Stimulated activated CD8-positive, alpha-beta memory T cell treated with anti-CD3 and anti-CD28 coated beads, Interleukin-12 subunit alpha, Interleukin-12 subunit beta, amount 100 ng/mL, for 24 hours (primary cell): ENCODE results near the gene NAPA.
"Not testable (repeated sequence)": the region's sequence is repeated elsewhere in the genome, so short reads cannot be mapped to it uniquely, and the experiment has no call there.

Experiments used
- DNase-seq: peaks from one replicate; pipeline ENCODE4 v3.0.0-alpha.2; 2020; ENCODE audit errors: extremely low read depth

NAPA gene

DNA sequence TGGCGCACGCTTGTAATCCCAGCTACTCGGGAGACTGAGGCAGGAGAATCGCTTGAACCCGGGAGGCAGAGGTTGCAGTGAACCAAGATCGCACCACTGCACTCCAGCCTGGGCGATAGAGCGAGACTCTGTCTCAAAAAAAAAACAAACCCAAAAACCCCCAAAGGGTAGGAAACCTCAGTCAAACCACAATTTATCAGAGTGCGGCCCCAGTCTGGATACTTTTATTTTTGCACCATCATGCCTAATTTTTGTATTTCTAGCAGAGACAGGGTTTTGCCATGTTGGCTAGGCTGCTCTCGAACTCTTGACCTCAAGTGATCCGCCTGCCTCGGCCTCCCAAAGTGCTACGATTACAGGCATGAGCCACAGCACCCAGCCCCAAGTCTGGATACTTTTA lies 28.6 kb downstream of the NAPA start:
- not testable (repeated sequence) for DNase-seq

DNA sequence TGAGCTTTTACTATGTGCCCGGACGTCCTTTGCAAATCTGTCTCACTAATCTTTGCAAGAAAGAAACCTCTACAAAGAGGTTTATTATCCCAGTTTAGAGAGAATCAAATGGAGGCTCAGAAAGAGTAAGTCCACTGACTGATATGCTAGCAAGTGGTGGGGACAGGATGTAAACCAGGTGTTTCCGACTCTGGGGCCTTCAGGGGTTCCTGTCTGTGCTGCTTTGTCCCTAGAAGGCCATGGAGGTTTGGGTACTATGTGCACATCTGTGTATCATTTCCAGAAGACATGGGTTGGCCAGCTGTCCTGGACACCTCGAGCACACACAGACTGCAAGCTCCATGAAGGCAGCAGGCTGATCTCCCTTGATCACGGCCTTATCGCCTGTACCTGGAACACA lies 29.7 kb downstream of the NAPA start:
- no peak for DNase-seq

DNA sequence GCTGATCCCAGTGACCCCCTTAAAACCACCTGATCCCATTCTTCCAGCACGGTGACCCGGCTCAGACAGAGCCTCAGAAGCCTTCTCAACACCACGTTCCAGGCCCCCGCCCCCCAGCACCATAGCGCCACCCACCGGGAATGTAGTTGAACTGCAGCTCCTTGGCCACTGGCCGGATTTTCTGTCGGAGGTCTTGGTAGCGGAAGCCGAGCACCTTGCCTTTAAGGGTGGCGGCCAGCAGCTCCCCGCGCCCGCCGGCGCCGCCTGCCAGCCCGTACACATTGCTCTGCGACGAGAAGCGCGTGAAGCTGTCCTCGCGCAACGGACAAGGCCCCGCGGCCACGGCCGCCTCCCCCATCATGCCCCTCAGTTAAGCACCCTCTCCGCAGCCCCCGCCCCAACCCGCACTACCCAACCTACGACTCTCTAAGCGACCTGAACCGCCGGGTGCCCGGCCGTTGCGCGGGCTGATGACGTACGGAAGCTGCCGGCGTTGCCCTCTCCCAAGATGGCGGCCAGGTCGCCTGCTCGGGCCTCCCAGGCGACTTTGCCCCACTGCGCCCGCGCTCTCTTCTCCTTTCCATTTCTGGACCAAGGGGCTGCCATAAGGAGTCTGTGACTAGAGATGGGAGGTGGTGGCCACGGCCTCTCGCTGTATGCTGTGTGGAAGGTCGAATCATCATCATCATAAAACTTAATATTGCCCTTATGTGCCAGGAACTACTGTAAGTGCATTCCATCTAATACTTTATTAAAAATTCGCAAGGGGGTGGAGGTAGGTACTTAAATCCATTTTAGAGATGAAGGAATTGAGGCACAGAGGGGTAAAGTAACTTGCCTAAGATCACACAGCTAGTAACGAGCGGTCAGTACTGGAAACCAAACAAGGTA lies 30.8 kb downstream of the NAPA start, which contains the start of gene KPTN:
TSS of gene KPTN (minus strand) at position 420 of the 891 bp plus-strand sequence. CDS start at position 361, 59 bp downstream.
- DNase-seq, result peak; percentile 62

DNA sequence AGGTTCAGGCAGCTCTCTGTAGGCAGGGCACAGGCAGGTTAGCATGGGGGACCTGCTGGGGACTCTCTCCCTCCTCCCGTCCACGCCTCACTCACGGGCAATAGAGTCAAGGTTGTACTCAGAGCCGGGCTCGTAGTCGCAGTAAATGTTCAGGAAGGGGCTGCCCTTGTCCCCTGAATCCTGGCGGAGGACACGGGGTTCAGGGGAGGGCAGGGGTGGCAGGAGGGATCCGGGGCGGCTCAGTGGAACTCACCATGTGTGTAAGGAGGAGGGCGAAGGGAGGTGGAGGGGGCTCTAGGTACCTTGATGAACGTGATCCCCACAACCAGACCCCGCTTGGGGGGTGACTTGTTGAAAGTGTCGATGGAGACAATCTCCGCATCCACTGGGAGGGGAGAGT lies 31.7 kb downstream of the NAPA start:
- DNase-seq, result no peak

DNA sequence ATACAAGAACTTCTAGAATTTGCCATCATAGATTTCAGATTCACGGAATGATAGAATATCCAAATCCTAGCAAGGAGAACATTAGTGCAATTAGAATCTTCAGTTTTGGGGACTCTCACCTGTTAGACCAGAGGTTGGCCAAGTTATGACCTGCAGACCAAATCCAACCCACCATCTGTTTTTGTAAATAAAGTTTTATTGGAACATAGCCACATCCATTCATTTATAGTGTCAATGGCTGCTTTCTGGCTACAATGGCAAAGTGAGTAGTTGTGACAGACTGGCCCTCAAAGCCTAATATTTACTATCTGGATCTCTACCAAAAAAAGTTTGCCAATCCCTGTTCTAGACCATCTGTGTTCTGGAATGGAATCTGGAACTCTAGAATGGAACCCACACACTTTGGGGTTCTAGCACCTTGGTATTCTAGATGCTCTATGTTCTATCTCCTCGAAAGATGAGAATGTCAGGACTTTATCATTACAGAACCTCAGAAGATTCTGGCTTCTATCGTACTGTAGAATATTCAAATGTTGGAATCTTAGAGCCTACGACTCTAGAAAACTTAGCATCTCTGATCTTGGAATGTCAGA lies 33.3 kb downstream of the NAPA start:
- no peak for DNase-seq

DNA sequence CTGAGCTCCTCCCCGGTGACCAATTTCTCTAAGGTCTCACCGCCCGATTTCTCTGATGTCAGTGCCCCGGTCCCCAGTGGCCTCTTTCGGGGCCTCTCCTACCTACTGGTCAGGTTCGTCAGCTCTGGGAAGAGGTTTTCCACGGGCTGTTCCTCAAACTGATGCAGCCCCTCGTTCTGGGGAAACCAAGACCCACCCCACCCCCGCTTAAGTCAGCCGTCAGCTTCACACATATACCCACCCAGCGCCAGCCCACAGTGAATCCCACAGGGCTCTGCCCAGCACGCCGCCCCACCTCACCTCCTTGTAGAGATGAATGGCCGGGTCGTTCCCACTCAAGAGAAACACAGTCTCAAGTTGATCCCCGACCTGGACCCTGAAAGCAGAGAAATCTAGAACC lies 34.2 kb downstream of the NAPA start:
- no peak for DNase-seq

DNA sequence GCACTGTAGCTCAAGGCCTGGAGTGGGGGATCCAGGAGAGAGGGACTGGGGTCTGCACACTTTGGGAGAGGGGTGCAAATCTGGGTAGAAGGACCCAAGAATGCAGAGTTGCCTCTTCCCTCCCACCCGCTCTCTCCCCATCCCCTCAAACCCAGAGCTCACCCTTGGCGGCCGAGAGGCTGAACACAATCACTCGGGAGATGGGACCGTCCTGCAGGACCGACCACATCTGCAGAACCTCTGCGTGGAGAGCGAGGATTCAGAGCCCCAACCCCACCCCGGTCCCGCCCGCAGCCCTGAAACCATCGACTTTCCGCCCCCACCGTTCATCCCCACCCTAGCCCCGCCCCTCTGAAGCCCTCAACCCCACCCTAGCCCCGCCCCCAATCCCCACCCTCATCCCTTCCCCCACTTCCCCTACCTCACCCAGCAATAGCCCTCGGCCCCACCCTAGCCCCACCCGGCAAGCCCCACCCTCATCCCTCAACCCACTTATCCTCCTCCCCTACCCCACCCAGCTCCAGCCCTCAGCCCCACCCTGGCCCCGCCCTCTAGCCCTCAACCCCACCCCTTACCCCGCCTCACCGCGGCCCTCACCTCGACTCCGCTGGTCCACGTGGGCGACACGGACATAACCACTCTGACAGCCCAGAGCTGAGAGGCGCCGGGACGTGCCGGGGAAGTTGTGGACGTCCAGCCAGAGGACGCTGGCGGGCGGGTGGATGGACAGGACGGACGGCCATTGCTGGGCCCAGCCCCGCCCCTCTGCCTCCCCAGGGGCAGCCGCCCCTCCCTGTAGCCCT lies 35.0 kb downstream of the NAPA start:
- no peak for DNase-seq

DNA sequence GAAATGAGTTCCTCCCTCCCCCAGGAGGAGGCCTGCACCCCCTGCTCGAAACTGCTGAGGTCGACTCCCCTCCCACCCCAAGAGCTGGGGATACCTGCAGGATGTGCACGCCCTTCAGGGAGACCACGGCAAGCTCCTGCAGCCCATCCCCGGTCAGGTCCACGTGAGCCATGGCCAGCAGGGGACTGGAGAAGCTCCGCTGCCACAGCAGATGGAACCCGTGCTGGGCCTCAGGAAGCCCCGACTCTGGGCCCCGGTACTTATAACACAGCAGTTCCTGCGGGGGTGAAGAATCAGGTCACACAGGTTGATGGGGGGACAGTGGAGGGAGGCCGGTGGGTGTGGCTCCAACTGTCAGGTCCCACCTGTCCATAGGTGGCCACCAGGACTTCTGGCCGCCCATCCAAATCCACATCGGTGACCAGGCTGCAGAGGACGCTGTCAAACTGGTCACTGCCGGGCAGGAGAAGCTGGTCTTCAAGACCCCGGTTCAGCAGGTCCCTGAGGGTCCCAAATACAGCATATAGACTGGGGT lies 38.4 kb downstream of the NAPA start:
- DNase-seq, result no peak

DNA sequence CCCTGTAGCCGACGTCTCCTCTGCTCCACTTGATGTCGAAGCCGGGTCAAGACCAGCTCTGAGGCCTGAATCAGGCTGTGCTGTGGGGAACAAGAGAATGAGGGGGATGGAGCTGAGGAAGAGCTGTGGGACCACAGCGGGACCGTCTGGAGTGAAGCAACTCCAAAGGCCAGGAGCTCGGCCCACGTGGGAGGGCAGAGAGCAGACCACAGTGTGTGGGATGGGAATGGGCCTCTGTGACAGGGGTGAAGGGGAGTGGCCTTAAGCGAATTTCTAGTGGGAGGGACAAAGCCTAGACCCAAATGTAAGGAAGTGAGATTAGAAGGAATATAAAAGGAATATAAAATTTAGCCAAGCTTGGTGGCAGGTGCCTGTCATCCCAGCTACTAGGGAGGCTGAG lies 39.4 kb downstream of the NAPA start:
- no peak for DNase-seq

DNA sequence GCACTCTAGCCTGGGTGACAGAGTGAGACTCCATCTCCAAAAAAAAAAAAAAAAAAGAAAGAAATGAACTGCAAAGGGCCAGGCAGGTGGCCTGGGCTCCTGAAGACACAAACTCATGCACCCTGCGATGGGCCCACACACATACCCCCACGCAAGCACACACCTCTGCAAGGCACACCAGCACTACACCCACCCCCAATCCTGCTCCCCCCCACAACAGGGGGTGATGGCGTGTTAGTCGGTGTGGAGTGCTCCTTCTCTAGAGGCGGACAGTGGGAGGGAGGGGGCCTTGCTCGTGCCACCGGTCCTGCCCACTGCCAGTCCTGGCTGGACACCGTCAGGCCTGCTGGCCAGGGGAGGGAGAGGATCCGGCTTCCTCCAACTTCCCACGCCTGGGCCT lies 41.5 kb downstream of the NAPA start:
- no peak for DNase-seq

DNA sequence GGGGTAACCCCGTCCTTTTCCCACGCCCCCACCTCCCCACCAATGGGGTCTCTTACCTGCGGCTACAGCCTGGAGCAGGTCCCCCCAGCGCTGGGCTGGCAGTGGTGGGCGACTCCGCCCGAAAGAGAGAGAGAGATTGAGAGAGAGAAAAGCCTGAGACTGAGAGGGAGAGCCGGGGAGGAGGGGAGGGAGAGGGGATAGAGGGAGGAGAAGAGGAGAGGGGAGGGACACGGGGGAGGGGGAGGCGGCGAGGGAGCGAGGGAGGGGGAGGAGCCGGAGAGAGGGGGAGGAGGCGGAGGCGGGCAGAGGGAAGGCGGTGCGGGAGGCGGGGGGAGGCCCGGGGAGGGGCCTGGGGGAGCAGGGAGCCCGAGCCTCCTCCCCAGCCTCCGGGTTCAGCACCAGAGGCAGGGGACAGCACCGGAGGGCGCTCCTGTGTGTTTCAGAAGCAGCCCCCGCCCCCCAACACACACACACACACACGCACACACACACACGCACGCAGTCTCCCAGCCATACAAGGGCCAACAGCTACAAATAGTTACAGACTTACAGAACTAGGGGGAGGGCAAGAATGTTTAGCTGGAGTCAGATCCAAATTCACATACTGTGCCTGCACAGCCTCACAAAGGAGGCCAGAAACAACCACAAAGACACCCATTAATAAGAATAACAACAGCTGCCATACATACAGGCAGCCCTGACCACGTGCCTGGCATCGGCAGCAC lies 43.0 kb downstream of the NAPA start, which contains the start of gene SLC8A2:
TSS of gene SLC8A2 (minus strand) at position 161 of the 725 bp plus-strand sequence. CDS start 5,490 bp downstream, outside the sequence.
- peak; percentile 19 for DNase-seq

DNA sequence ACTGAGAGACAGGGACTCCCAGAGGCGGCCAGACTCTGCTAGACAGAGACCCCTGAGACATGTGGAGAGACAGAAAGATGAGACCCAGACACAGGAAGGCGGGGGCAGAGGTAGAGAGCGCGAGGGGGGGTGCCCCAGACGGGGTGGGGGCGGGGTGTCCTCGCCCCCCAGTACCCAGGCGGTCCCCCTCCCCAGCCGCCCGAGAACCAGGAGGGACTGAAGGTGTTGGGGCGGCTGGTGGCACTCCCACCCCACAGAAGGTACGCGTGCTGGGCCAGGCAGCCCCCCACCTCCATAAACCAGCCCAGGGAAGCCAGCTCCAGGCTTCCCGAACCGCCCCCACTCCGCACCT lies 43.5 kb downstream of the NAPA start:
- no peak for DNase-seq

DNA sequence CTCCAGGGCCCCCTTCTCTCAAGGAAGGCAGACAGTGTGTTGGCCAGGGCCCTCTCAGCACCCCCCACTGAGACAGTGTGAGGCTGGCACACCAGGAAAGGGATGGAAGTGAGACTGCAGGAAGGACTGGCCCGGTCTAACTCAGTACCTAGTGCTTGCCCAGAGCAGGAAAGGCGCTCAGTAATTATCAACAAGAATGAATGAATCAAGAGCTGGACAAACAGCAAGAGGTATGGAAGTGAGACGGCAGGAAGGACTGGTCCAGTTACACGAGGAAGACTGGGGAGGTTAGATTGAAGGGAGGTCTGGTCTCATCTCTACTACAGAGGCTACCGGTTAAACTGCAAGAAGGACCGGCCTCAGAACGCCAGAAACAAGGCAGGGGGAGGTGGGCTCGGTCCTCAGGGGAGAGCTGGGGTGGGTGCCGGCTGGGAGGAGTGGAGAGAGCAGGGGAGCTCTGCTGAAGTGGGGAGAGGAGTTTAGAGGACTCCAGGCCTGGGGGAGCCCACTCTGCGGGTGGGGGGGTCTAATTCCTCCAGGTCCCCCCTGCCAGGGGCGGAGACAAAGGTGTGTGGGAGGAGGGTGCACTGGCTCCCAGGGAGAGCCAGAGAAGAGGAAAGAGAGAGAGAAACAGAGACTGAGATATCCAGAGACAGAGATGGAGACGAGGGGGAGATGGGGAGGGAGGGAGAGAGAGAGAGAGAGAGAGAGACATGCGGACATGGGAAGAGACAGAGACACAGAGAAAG lies 44.2 kb downstream of the NAPA start:
- DNase-seq, result no peak

DNA sequence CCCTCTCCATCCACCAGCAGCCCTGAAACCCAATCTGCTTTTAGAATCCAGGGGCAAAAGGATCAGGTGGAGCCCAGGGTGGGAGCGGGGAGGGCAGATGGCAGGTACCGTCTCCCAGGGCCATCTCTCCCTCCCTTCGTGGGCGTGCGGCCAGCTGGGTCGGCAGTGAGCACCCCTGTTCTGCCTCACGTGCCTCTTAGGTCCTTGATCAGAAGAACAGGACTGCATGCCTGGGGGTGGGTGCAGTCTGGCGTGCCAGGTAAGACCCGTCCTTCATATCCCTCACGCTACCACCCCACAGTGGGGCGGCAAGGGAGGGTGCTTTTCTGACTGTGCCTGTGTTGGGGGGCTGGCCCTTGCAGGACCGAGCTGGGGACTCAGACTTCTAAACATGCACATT lies 45.1 kb downstream of the NAPA start:
- no peak for DNase-seq

DNA sequence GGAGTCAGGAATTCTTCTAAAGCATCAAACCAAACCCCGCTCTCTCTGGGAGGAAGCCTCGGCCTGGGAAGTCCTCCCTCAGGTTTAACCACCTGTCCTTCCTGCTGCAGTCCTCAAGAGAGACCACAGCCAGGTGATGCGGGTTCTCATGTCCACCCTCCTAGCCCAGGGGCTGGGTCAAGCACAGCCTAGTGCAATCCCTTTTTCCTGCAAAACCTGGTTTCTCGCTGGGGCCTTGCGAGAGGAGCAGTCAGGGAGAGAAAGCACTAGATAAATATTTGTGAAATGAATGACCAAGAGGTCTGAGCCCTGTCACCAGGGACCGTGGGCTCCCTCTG lies 45.5 kb downstream of the NAPA start:
- DNase-seq, result no peak

DNA sequence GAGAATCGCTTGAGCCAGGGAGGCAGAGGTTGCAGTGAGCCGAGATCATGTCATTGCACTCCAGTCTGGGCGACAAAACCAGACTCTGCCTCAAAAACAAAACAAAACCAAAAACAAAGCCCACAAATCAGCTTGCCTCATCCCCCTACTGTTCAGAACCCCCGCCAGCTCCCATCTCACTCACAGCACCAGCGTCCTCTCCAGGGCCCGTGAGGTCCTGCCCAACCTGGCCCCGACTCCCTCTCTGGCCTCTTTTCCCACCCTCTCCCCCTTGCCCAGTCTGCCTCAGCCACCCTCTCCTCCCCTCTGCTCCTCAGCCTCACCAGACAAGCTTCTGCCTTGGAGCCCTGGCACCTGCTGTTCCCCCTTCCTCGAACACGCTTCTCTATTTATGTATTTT lies 46.9 kb downstream of the NAPA start:
- DNase-seq, result no peak

DNA sequence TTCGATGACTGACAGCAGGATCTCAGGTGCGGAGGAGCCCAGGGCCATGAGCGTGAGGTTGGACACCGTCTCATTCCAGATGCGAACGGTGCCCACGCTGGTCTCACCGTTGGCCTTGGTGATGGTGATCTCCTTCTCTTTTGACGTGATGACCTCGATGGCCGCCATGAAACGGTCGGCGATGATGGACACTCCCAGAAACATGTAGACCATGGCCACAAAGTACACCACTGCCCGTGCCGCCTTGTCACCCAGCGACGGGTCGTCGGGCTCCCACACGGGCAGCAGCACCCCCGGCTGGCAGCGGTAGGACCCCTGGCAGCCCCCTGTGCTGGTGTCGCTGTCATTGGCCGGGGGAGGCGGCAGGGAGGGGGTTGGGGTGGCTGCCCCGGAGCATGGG lies 48.9 kb downstream of the NAPA start:
- DNase-seq, result no peak

DNA sequence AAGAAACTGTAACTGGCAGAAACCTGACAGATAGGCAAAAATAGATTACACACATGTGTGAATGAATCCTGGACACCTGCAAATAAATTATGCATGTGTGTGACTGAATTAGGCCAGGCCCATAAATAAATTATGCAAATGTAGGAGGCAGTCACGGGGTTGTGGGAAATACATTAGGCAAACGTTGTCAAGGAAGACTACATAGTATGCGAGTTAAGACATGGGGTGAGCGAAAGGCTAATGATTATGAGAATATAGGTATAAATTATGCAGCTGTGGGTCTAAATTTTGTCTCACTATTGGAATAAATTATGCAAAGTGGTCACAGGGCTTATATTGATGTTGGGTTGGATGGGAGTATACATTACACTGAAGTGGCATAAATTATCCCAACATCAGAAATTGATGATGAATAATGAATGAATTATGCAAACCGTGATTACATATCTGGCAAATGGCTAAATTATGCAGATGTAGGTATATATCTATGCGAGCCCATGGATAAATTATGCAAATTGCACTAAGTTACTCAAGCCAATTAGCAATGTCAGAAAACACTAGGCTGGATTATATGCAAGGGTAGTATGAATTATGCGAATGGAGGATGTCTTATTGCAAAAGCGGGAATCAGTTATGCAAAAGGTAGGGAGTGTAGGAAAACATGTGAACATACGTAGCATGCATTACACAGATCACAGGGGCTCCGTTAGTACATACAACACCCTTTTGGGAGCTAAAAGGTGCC lies 50.0 kb downstream of the NAPA start:
- DNase-seq, result no peak

DNA sequence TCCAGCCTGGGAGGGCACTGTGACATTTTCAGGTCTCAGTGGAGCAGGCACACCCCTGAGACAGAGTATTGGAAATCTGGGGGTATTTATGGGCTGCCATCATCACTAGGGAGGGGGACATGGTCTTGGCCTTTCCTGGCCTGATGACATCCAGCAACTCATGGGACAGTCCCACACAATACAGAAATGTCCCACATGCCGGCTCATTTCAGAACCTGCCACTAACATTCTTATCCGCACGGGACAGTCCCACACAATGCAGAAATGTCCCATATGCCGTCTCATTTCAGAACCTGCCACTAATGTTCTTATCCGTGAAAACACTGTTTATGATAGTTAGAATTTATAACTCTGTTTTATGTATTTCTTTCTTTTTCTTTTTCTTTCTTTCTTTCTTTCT lies 53.0 kb downstream of the NAPA start:
- no peak for DNase-seq

DNA sequence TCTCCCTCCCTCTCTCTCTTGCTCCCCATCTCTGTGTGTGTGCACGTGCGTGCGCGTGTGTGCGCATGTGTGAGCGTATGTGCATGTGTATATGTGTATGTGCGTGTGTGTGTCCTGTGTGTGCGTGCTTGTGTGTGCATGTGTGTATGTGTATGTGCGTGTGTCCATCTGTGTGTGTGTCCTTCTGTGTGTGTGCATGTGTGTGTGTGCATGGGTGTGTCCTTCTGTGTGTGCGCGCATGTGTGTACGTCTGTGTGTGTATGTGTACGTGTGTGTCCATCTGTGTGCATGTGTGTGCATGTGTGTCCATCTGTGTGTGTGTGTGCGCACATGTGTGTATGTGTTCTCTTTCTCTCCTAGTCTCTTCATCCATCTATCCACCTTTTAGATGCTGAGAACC lies 55.4 kb downstream of the NAPA start:
- no peak for DNase-seq
